Vagina (tissue), 2 donors: ENCODE measurements around the gene OR1S1. TPM values are rescaled to one million over a fixed set of nuclear protein-coding genes. Genes with fewer than 3 reads are reported as not detected.

Source experiments
- DNase-seq, 2 donors: peaks; one replicate each; pipeline ENCODE4 v3.0.0-alpha.2; 2017; ENCODE audit errors: extremely low spot score in 2 of 2
- H3K27ac ChIP-seq: fragments of 200-600 bp; sonication (generic); one replicate; pipeline ENCODE4 v1.5.1; 2019
- H3K27me3 ChIP-seq: fragments of 200-600 bp; sonication (generic); one replicate; pipeline ENCODE4 v1.5.1; 2019
- H3K36me3 ChIP-seq, 2 donors: fragments of 200-600 bp; sonication (generic); one replicate each; pipeline ENCODE4 v1.5.1; 2017 to 2019
- H3K4me1 ChIP-seq: fragments of 200-600 bp; sonication (generic); one replicate; pipeline ENCODE4 v1.5.1; 2019
- H3K4me3 ChIP-seq, 2 donors: fragments of 200-600 bp; sonication (generic); 1 replicate in 1 of 2; 2 replicates in 1 of 2; pipeline ENCODE4 v1.5.1; 2016 to 2019
- H3K9me3 ChIP-seq: fragments of 200-600 bp; sonication (generic); one replicate; pipeline ENCODE4 v1.5.1; 2019
- CTCF ChIP-seq, 3 experiments: fragments of 450-650 bp in 2 of 3; fragments of 200-600 bp in 1 of 3; sonication (generic) in 1 of 3; IDR thresholded peaks; one replicate each; pipeline ENCODE4 v1.5.1; 2017 to 2019; ENCODE audit warnings: antibody characterized with exemption in 3 of 3, mild to moderate bottlenecking in 2 of 3, moderate library complexity in 2 of 3
- POLR2A ChIP-seq, 2 donors: fragments of 450-650 bp; IDR thresholded peaks; one replicate each; pipeline ENCODE4 v1.6.1; 2017; ENCODE audit warnings: antibody characterized with exemption in 2 of 2, mild to moderate bottlenecking in 2 of 2, moderate library complexity in 2 of 2
- POLR2AphosphoS5 ChIP-seq, 2 donors: sonication (generic); formaldehyde crosslinking; IDR thresholded peaks; one replicate each; pipeline ENCODE4 v1.9.0; 2017; ENCODE audit warnings: antibody characterized with exemption in 2 of 2, mild to moderate bottlenecking in 2 of 2, low read depth in 1 of 2; ENCODE audit not compliant: insufficient read depth in 1 of 2
- intact Hi-C: fragments of 100-400 bp; cut with DNase I; formaldehyde crosslinking; loops from one replicate; pipeline ENCODE4 v1.15.1; 2023
- total RNA-seq: library from RNA; depleted of rRNA; stranded (reverse); fragments of >200 nt; gene quantifications from one replicate; pipeline ENCODE4 v1.2.3, GENCODE V29; 2016

The OR1S1 gene
- total RNA-seq, 1 donor from 2014 or later = not detected

GRCh38 chr11:58178444-58178843 lies 34.1 kb upstream of the OR1S1 start:
- no peak overlapping the region for H3K4me3 ChIP-seq
- H3K27me3 ChIP-seq = no peaks in the 10 kb centered on the region
- H3K4me1 ChIP-seq = no peaks in the 10 kb centered on the region
- H3K27ac ChIP-seq = no peak overlapping the region
- intact Hi-C loops = no loop called here
- TF ChIP-seq POLR2A (IDR thresholded peaks at IDR 0.05) = no peak
- no peak for TF ChIP-seq CTCF (IDR thresholded peaks at IDR 0.05)
- no peak for TF ChIP-seq POLR2AphosphoS5 (IDR thresholded peaks at IDR 0.05; ENCODE audit: insufficient read depth in 1 of 2, low read depth in 1 of 2)
- DNase-seq = no peak
- no peaks in the 10 kb centered on the region for H3K9me3 ChIP-seq
- H3K36me3 ChIP-seq = no peaks in the 10 kb centered on the region

- no peak for DNase-seq
- no peak for TF ChIP-seq POLR2A (IDR thresholded peaks at IDR 0.05)
- TF ChIP-seq POLR2AphosphoS5 (IDR thresholded peaks at IDR 0.05; ENCODE audit: insufficient read depth in 1 of 2, low read depth in 1 of 2) = no peak
- no peak for TF ChIP-seq CTCF (IDR thresholded peaks at IDR 0.05)
Measured at GRCh38 chr11:58179648-58180047, 32.9 kb upstream of the OR1S1 start.

GRCh38 chr11:58186938-58187337 lies 25.6 kb upstream of the OR1S1 start:
- TF ChIP-seq POLR2A (IDR thresholded peaks at IDR 0.05) (no peak), POLR2AphosphoS5 (IDR thresholded peaks at IDR 0.05; ENCODE audit: insufficient read depth in 1 of 2, low read depth in 1 of 2) (no peak), CTCF (IDR thresholded peaks at IDR 0.05) (no peak)
- Histone ChIP-seq H3K36me3 (no peaks in the 10 kb centered on the region), H3K4me1 (no peaks in the 10 kb centered on the region), H3K27ac (no peak overlapping the region), H3K9me3 (no peaks in the 10 kb centered on the region), H3K27me3 (no peaks in the 10 kb centered on the region), H3K4me3 (no peak overlapping the region)
- intact Hi-C loops = no loop called here
- no peak for DNase-seq

More at GRCh38 chr11:58179648-58180047, 32.9 kb upstream of the OR1S1 start:
- Histone ChIP-seq H3K27me3 (no peaks in the 10 kb centered on the region), H3K4me3 (no peak overlapping the region), H3K9me3 (no peaks in the 10 kb centered on the region), H3K27ac (no peak overlapping the region), H3K4me1 (no peaks in the 10 kb centered on the region), H3K36me3 (no peaks in the 10 kb centered on the region)
- intact Hi-C loops = no loop called here

- Histone ChIP-seq H3K36me3 (no peaks in the 10 kb centered on the region), H3K4me1 (no peaks in the 10 kb centered on the region), H3K27me3 (no peaks in the 10 kb centered on the region), H3K9me3 (no peaks in the 10 kb centered on the region), H3K27ac (no peak within 1 kb of the TSS), H3K4me3 (no peak within 1 kb of the TSS)
- no peak for DNase-seq
- TF ChIP-seq POLR2A (IDR thresholded peaks at IDR 0.05) = no peak
- no peak for TF ChIP-seq CTCF (IDR thresholded peaks at IDR 0.05)
- no peak for TF ChIP-seq POLR2AphosphoS5 (IDR thresholded peaks at IDR 0.05; ENCODE audit: insufficient read depth in 1 of 2, low read depth in 1 of 2)
- intact Hi-C loops = no loop called here
Measured at GRCh38 chr11:58188770-58189169, 23.8 kb upstream of the OR1S1 start, which contains the start of gene OR9Q2. Gene OR9Q2 (plus strand): TSS chr11:58189070. CDS start chr11:58190491, 1,421 bp downstream.

- Histone ChIP-seq H3K27ac (no peak overlapping the region), H3K9me3 (no peaks in the 10 kb centered on the region), H3K27me3 (no peaks in the 10 kb centered on the region), H3K4me3 (no peak overlapping the region), H3K4me1 (no peaks in the 10 kb centered on the region), H3K36me3 (no peaks in the 10 kb centered on the region)
- intact Hi-C loops = no loop called here
- no peak for DNase-seq
- TF ChIP-seq POLR2A (IDR thresholded peaks at IDR 0.05) = no peak
- no peak for TF ChIP-seq POLR2AphosphoS5 (IDR thresholded peaks at IDR 0.05; ENCODE audit: insufficient read depth in 1 of 2, low read depth in 1 of 2)
- no peak for TF ChIP-seq CTCF (IDR thresholded peaks at IDR 0.05)
Measured at GRCh38 chr11:58192229-58192628, 20.3 kb upstream of the OR1S1 start.
